Activated CD4-positive, alpha-beta T cell treated with anti-CD3 and anti-CD28 coated beads, Interleukin-2, amount 10 ng/mL, durations not matched to agents 7 days and 5 days (primary cell): Measurements from ENCODE around the gene PSTPIP1. TPM values are rescaled to one million over a fixed set of nuclear protein-coding genes. Genes with fewer than 3 reads are reported as not detected.
A peak's percentile ranks its signal among the peaks of the same experiment; 100 is the strongest.

Experiments used
- CTCF ChIA-PET: fragments of 350-600 bp; sonication (Branson Sonifier 250); formaldehyde crosslinking; loops from one replicate; lab custom pipeline; 2021; ENCODE audit warnings: antibody characterized with exemption; lab: Charles Lee
- POLR2A ChIA-PET: fragments of 350-600 bp; sonication (Branson Sonifier 250); formaldehyde crosslinking; loops from one replicate; lab custom pipeline; 2021; ENCODE audit warnings: antibody characterized with exemption; lab: Charles Lee
- DNase-seq: peaks from one replicate; pipeline ENCODE4 v3.0.0-alpha.2; 2020
- H3K27ac Mint-ChIP-seq: one replicate; pipeline ENCODE4 v1.8.0; 2021; ENCODE audit warnings: mild to moderate bottlenecking, moderate library complexity, mixed read lengths
- H3K27me3 Mint-ChIP-seq: one replicate; pipeline ENCODE4 v1.8.0; 2021; ENCODE audit warnings: mixed read lengths
- H3K36me3 Mint-ChIP-seq: one replicate; pipeline ENCODE4 v1.8.0; 2021; ENCODE audit warnings: low read depth, mixed read lengths
- H3K4me1 Mint-ChIP-seq: one replicate; pipeline ENCODE4 v1.8.0; 2021; ENCODE audit warnings: mixed read lengths
- H3K4me3 Mint-ChIP-seq: one replicate; pipeline ENCODE4 v1.8.0; 2021; ENCODE audit warnings: mild to moderate bottlenecking, moderate library complexity, mixed read lengths
- H3K9me3 Mint-ChIP-seq: one replicate; pipeline ENCODE4 v1.8.0; 2021; ENCODE audit warnings: mixed read lengths
- total RNA-seq, 2 experiments: library from RNA; stranded (reverse); gene quantifications; one replicate each; pipeline ENCODE4 v1.2.3, GENCODE V29; 2021

The PSTPIP1 gene
- total RNA-seq, 2 experiments from 2014 or later = 135 to 176 TPM

GRCh38 chr15:76982356-76982755, 12.6 kb upstream of the PSTPIP1 start:
- peaks cover 3% of the 10 kb centered on the region for H3K36me3 Mint-ChIP-seq
- peaks cover 41% of the 10 kb centered on the region for H3K4me1 Mint-ChIP-seq
- H3K27me3 Mint-ChIP-seq = no peaks in the 10 kb centered on the region
- CTCF ChIA-PET = interaction anchor here (1.1 to 1.6 kb wide), 4 partner anchors 14 to 19 kb away, joined by 3 read pairs; no protein-coding TSS in a partner anchor
- DNase-seq = no peak
- no peak overlapping the region for H3K27ac Mint-ChIP-seq
- H3K9me3 Mint-ChIP-seq = peaks cover 8% of the 10 kb centered on the region
- H3K4me3 Mint-ChIP-seq = no peak overlapping the region
- POLR2A ChIA-PET = no interaction called here

- peaks cover 3% of the 10 kb centered on the region for H3K36me3 Mint-ChIP-seq
- no peak for DNase-seq
- no peaks in the 10 kb centered on the region for H3K27me3 Mint-ChIP-seq
- peaks cover 43% of the 10 kb centered on the region for H3K4me1 Mint-ChIP-seq
- no peak overlapping the region for H3K4me3 Mint-ChIP-seq
- ChIA-PET POLR2A (no interaction called here), CTCF (interaction anchor here (1.1 to 1.6 kb wide), 4 partner anchors 14 to 20 kb away, joined by 3 read pairs; no protein-coding TSS in a partner anchor)
- no peak overlapping the region for H3K27ac Mint-ChIP-seq
- peaks cover 7% of the 10 kb centered on the region for H3K9me3 Mint-ChIP-seq
Measured at GRCh38 chr15:76982756-76983155, 12.2 kb upstream of the PSTPIP1 start.

- H3K27ac Mint-ChIP-seq = peak overlapping the region; percentile 28
- H3K4me3 Mint-ChIP-seq = no peak overlapping the region
- H3K9me3 Mint-ChIP-seq = peaks cover 4% of the 10 kb centered on the region
- DNase-seq = no peak
- H3K4me1 Mint-ChIP-seq = peaks cover 52% of the 10 kb centered on the region
- CTCF ChIA-PET = interaction anchor here (1.5 to 1.6 kb wide), 2 partner anchors 10 to 13 kb away, joined by 3 to 5 read pairs; no protein-coding TSS in a partner anchor
- POLR2A ChIA-PET = interaction anchor here (0.6 to 0.7 kb wide), 2 partner anchors 176 to 1858 kb away, joined by 3 read pairs; no protein-coding TSS in a partner anchor
- H3K27me3 Mint-ChIP-seq = no peaks in the 10 kb centered on the region
- H3K36me3 Mint-ChIP-seq = peaks cover 3% of the 10 kb centered on the region
Measured at GRCh38 chr15:76983590-76984375, 11.1 kb upstream of the PSTPIP1 start.

- H3K9me3 Mint-ChIP-seq = no peaks in the 10 kb centered on the region
- H3K27me3 Mint-ChIP-seq = no peaks in the 10 kb centered on the region
- H3K27ac Mint-ChIP-seq = peak overlapping the region; percentile 91
- H3K4me1 Mint-ChIP-seq = peaks cover 66% of the 10 kb centered on the region
- no peak overlapping the region for H3K4me3 Mint-ChIP-seq
- POLR2A ChIA-PET = no interaction called here
- DNase-seq = peak; percentile 33
- no peaks in the 10 kb centered on the region for H3K36me3 Mint-ChIP-seq
- CTCF ChIA-PET = interaction anchor here (0.6 to 4.0 kb wide), 7 partner anchors 8 to 415 kb away, joined by 3 to 24 read pairs (median 5); partner anchors contain the start of gene PSTPIP1
Measured at GRCh38 chr15:76986743-76987142, 8.2 kb upstream of the PSTPIP1 start.

DNA sequence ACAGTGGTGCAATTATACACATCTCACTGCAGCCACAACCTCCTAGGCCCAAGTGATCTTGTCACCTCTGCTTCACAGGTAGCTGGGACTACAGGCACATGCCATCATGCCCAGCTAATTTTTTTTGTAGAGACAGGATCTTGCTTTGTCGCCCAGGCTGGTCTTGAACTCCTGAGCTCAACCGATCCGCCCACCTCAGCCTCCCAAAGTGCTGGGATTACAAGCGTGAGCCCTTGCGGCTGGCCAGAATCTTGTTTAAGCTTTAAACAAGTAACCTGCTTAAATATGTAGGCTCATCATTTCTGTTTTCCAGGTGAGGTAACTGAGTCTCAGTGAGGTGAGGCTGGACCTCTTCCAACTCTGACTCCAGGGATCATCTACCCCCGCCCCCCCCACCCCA, 7.7 kb upstream of the PSTPIP1 start:
- DNase-seq = no peak
- peaks cover 66% of the 10 kb centered on the region for H3K4me1 Mint-ChIP-seq
- no peaks in the 10 kb centered on the region for H3K27me3 Mint-ChIP-seq
- H3K4me3 Mint-ChIP-seq = no peak overlapping the region
- no peaks in the 10 kb centered on the region for H3K36me3 Mint-ChIP-seq
- H3K27ac Mint-ChIP-seq = peak overlapping the region; percentile 91
- no peaks in the 10 kb centered on the region for H3K9me3 Mint-ChIP-seq
- POLR2A ChIA-PET = interaction anchor here (0.7 kb wide), 1 partner anchor 9 kb away, joined by 3 read pairs; no protein-coding TSS in a partner anchor
- CTCF ChIA-PET = interaction anchor here (0.6 to 4.0 kb wide), 7 partner anchors 8 to 415 kb away, joined by 3 to 24 read pairs (median 5); partner anchors contain the start of gene PSTPIP1

- peaks cover 69% of the 10 kb centered on the region for H3K4me1 Mint-ChIP-seq
- peak; percentile 65 for DNase-seq
- H3K27ac Mint-ChIP-seq = peak overlapping the region; percentile 91
- CTCF ChIA-PET = interaction anchor here (0.6 to 4.0 kb wide), 7 partner anchors 7 to 72 kb away, joined by 3 to 24 read pairs (median 5); partner anchors contain the start of gene PSTPIP1
- H3K36me3 Mint-ChIP-seq = peaks cover 2% of the 10 kb centered on the region
- H3K27me3 Mint-ChIP-seq = no peaks in the 10 kb centered on the region
- peak overlapping the region; percentile 41 for H3K4me3 Mint-ChIP-seq
- POLR2A ChIA-PET = interaction anchor here (0.6 to 0.7 kb wide), 2 partner anchors 9 to 10 kb away, joined by 3 read pairs; no protein-coding TSS in a partner anchor
- no peaks in the 10 kb centered on the region for H3K9me3 Mint-ChIP-seq
Measured at GRCh38 chr15:76987896-76988860, 6.7 kb upstream of the PSTPIP1 start.

DNA sequence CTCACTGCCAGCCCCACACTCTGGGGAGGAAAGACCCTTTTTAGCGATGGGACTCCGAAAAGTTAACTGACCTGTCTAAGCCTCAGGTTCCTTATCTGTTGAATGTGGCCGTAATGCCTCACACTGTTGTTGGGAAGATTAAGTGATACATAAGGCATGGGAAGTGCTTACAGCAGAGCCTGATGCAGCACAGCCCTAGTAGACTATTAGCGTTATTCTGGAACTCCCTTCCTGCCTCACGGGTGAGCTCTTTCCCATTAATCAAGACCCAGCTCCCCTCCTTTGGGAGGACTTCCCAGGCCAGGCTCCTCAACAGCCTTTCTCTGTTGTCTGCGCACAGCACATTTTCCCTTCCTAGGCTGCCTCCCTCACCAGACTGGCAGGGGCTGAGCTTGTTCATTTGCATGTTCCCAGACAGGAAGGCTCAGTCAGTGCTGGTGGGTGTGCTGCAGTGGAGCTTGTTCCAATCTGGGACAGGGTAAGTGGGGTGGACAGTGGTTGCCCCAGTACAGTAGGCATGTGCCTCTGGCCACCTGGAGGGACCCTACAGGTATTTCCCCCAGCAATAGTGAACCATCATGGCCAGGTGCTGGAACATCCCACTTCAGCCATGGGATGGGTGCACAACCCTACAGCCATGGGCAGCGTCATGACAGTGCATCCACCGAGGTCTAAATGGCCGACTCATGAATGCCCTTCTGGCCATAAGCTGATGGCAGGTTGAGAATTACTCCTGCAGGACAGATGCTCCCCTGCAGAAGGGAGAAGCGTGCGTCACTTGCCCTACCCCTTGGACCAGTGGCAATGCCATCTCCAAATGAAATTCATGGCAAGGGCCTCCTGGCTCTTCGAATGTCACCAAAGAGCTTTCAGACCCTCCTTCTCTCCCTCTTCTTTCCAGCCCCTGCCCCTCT, 5.8 kb upstream of the PSTPIP1 start:
- POLR2A ChIA-PET = interaction anchor here (0.6 kb wide), 1 partner anchor 9 kb away, joined by 3 read pairs; no protein-coding TSS in a partner anchor
- peaks cover 3% of the 10 kb centered on the region for H3K36me3 Mint-ChIP-seq
- no peak for DNase-seq

GRCh38 chr15:76991048-76991447, 3.9 kb upstream of the PSTPIP1 start:
- Mint-ChIP-seq H3K9me3 (no peaks in the 10 kb centered on the region), H3K27me3 (no peaks in the 10 kb centered on the region), H3K36me3 (peaks cover 13% of the 10 kb centered on the region), H3K4me1 (peaks cover 74% of the 10 kb centered on the region), H3K27ac (no peak overlapping the region), H3K4me3 (no peak overlapping the region)
- ChIA-PET CTCF (no interaction called here), POLR2A (no interaction called here)
- no peak for DNase-seq

More for the DNA sequence above, 5.8 kb upstream of the PSTPIP1 start:
- Mint-ChIP-seq H3K27me3 (no peaks in the 10 kb centered on the region), H3K4me1 (peaks cover 69% of the 10 kb centered on the region), H3K4me3 (no peak overlapping the region), H3K27ac (peak overlapping the region; percentile 91), H3K9me3 (no peaks in the 10 kb centered on the region)
- CTCF ChIA-PET = interaction anchor here (1.2 to 4.0 kb wide), 6 partner anchors 9 to 34 kb away, joined by 3 to 24 read pairs (median 7); no protein-coding TSS in a partner anchor

DNA sequence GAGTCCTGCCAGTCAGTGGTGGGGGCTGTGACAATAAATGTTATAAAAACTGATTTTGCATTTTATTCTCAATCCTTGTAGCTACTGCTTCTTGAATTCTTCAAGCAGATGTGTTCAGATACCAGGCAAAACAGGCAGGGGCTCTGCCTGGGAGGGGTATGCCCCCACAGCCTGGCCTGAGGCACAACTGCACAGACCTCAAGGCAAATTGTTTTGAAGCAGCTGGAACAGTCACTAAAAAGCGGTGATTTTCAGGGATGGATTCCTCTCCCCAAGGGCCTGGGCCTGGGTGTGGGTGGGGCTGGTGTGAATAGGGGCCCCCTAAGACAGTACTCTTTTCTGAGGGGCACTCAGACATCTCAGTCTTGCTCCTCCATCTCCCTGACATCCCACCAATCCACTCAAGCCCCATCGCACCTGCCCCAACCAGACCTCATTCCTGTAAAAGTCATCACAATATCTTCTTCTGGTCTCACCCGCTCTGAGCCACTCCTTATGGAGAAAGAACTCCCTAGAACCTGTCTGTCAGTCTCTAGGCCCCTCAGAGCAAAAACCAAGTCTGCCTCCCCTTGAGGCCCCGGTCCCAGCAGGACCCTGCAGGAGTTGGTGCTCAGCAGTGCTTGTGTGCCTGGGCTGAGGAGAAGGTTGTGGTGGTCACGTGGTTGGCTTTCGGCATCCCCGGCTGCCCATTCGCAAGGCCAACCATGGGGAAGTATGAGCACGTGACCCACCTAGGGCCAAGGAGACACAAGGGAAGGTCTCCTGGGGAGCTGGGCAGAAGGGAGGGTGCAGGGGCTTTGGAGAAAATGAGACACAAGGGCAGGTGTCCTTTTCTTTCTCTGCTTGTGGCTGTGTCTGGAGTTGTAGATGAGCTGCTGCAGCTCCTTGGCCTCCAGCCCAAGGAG, 2.9 kb upstream of the PSTPIP1 start:
- Mint-ChIP-seq H3K4me1 (peaks cover 67% of the 10 kb centered on the region), H3K4me3 (no peak overlapping the region), H3K9me3 (no peaks in the 10 kb centered on the region), H3K27ac (peak overlapping the region; percentile 98), H3K36me3 (peaks cover 14% of the 10 kb centered on the region), H3K27me3 (no peaks in the 10 kb centered on the region)
- CTCF ChIA-PET = interaction anchor here (0.8 kb wide), 1 partner anchor 22 kb away, joined by 3 read pairs; no protein-coding TSS in a partner anchor
- POLR2A ChIA-PET = no interaction called here
- no peak for DNase-seq

GRCh38 chr15:76993114-76993725, 1.7 kb upstream of the PSTPIP1 start:
- H3K4me3 Mint-ChIP-seq = peak overlapping the region; percentile 95
- no peaks in the 10 kb centered on the region for H3K27me3 Mint-ChIP-seq
- peak overlapping the region; percentile 98 for H3K27ac Mint-ChIP-seq
- H3K9me3 Mint-ChIP-seq = no peaks in the 10 kb centered on the region
- DNase-seq = no peak
- peaks cover 67% of the 10 kb centered on the region for H3K4me1 Mint-ChIP-seq
- peaks cover 22% of the 10 kb centered on the region for H3K36me3 Mint-ChIP-seq
- ChIA-PET CTCF (interaction anchor here (0.6 to 2.6 kb wide), 4 partner anchors 8 to 31 kb away, joined by 3 to 11 read pairs (median 4); no protein-coding TSS in a partner anchor), POLR2A (no interaction called here)
